Mesenchymal stem cell (in vitro differentiated cells and primary cell): Measurements from ENCODE around the gene TTC4.
"Not testable (repeated sequence)": the region's sequence is repeated elsewhere in the genome, so short reads cannot be mapped to it uniquely, and the experiment has no call there.

ENCODE experiments used
- DNase-seq: peaks from one replicate; pipeline ENCODE4 v3.0.0-alpha.2; 2013
- H2AFZ ChIP-seq: one replicate; pipeline ENCODE4 v1.6.1; 2013; ENCODE audit warnings: low read depth, mild to moderate bottlenecking, control low read depth, inconsistent platforms, low read length, moderate library complexity
- H2AK5ac ChIP-seq: 2 replicates; pipeline ENCODE4 v1.6.1; 2013; ENCODE audit warnings: low read length, moderate library complexity, mild to moderate bottlenecking, inconsistent platforms; ENCODE audit not compliant: severe bottlenecking
- H2BK120ac ChIP-seq: one replicate; pipeline ENCODE4 v1.6.1; 2013; ENCODE audit warnings: low read depth, mild to moderate bottlenecking, inconsistent platforms, low read length, moderate library complexity
- H2BK12ac ChIP-seq, 2 experiments: one replicate each; pipeline ENCODE4 v1.6.1; 2013; ENCODE audit warnings: inconsistent platforms in 2 of 2, low read length in 2 of 2, mild to moderate bottlenecking in 2 of 2, moderate library complexity in 2 of 2, control low read depth in 1 of 2
- H2BK15ac ChIP-seq: one replicate; pipeline ENCODE4 v1.6.1; 2013; ENCODE audit warnings: mild to moderate bottlenecking, low read depth, inconsistent platforms; ENCODE audit not compliant: poor library complexity, severe bottlenecking
- H2BK5ac ChIP-seq: 2 replicates; pipeline ENCODE4 v1.6.1; 2013; ENCODE audit warnings: low read depth, mild to moderate bottlenecking, low read length, control low read depth, inconsistent platforms; ENCODE audit not compliant: poor library complexity, severe bottlenecking
- H3K14ac ChIP-seq, 2 experiments: one replicate each; pipeline ENCODE4 v1.6.1; 2013; ENCODE audit warnings: inconsistent platforms in 2 of 2, low read length in 2 of 2, control low read depth in 1 of 2, mild to moderate bottlenecking in 1 of 2, moderate library complexity in 1 of 2
- H3K18ac ChIP-seq, 2 experiments: one replicate each; pipeline ENCODE4 v1.6.1; 2013; ENCODE audit warnings: inconsistent platforms in 2 of 2, low read length in 2 of 2, control low read depth in 1 of 2, low read depth in 1 of 2, mild to moderate bottlenecking in 1 of 2
- H3K23ac ChIP-seq, 2 experiments: one replicate each; pipeline ENCODE4 v1.6.1; 2013; ENCODE audit warnings: inconsistent platforms in 2 of 2, low read length in 2 of 2, mild to moderate bottlenecking in 2 of 2, moderate library complexity in 2 of 2, control low read depth in 1 of 2
- H3K27ac ChIP-seq: 2 replicates; pipeline ENCODE4 v1.5.1; 2013; ENCODE audit warnings: mild to moderate bottlenecking, moderate library complexity, low read length, control low read depth, inconsistent platforms; ENCODE audit not compliant: poor library complexity, severe bottlenecking
- H3K27me3 ChIP-seq, 2 experiments: 2 replicates each; pipeline versions ENCODE4 v1.6.1 to v1.7.0; 2013; ENCODE audit warnings: low read length in 2 of 2, mild to moderate bottlenecking in 2 of 2, moderate library complexity in 2 of 2, control low read depth in 1 of 2, inconsistent platforms in 1 of 2; ENCODE audit not compliant: control insufficient read depth in 1 of 2, insufficient read depth in 1 of 2
- H3K36me3 ChIP-seq, 2 experiments: 2 replicates each; pipeline versions ENCODE4 v1.6.1 to v1.7.0; 2013; ENCODE audit warnings: low read length in 2 of 2, control low read depth in 1 of 2, inconsistent platforms in 1 of 2, low read depth in 1 of 2, mild to moderate bottlenecking in 1 of 2; ENCODE audit not compliant: insufficient read depth in 2 of 2, control insufficient read depth in 1 of 2
- H3K4ac ChIP-seq, 2 experiments: one replicate each; pipeline ENCODE4 v1.6.1; 2013; ENCODE audit warnings: inconsistent platforms in 2 of 2, low read length in 2 of 2, mild to moderate bottlenecking in 2 of 2, moderate library complexity in 2 of 2, control low read depth in 1 of 2, low read depth in 1 of 2
- H3K4me1 ChIP-seq: 2 replicates; pipeline ENCODE4 v1.6.1; 2013; ENCODE audit warnings: low read depth, low read length, control low read depth; ENCODE audit not compliant: control insufficient read depth, insufficient read depth
- H3K4me2 ChIP-seq: 2 replicates; pipeline ENCODE4 v1.6.1; 2013; ENCODE audit warnings: low read length, mild to moderate bottlenecking, inconsistent platforms; ENCODE audit not compliant: poor library complexity, severe bottlenecking
- H3K4me3 ChIP-seq, 2 experiments: 2 replicates each; pipeline versions ENCODE4 v1.5.1 to v1.7.0; 2013; ENCODE audit warnings: low read length in 2 of 2, mild to moderate bottlenecking in 2 of 2, control low read depth in 1 of 2, low read depth in 1 of 2; ENCODE audit not compliant: insufficient read depth in 1 of 2
- H3K79me1 ChIP-seq: replicated peaks from 2 replicates; pipeline ENCODE4 v1.6.1; 2013; ENCODE audit warnings: mild to moderate bottlenecking, control low read depth, low read length, inconsistent platforms; ENCODE audit not compliant: poor library complexity, severe bottlenecking
- H3K9ac ChIP-seq: 2 replicates; pipeline ENCODE4 v1.7.0; 2013; ENCODE audit warnings: mild to moderate bottlenecking, low read length, moderate library complexity
- H3K9me3 ChIP-seq: 2 replicates; pipeline ENCODE4 v1.7.0; 2013; ENCODE audit warnings: mild to moderate bottlenecking, low read length; ENCODE audit not compliant: control insufficient read depth
- H4K8ac ChIP-seq: one replicate; pipeline ENCODE4 v1.6.1; 2013; ENCODE audit warnings: inconsistent platforms, mild to moderate bottlenecking, low read length, moderate library complexity
- H4K91ac ChIP-seq: one replicate; pipeline ENCODE4 v1.6.1; 2013; ENCODE audit warnings: mild to moderate bottlenecking, low read length, inconsistent platforms
- WGBS: methylation state at CpG from one replicate; pipeline ENCODE4 v1.1.7; 2013; ENCODE audit warnings: mixed read lengths; 5-methylcytosine and 5-hydroxymethylcytosine counted together

TTC4 gene

GRCh38 chr1:54772951-54773350, 57.3 kb downstream of the TTC4 start:
- no peak overlapping the region for H3K23ac ChIP-seq
- no peak overlapping the region for H2BK5ac ChIP-seq
- no peak overlapping the region for H3K27ac ChIP-seq
- no peak overlapping the region for H2BK15ac ChIP-seq
- no peak overlapping the region for H3K14ac ChIP-seq
- no peak overlapping the region for H2AK5ac ChIP-seq
- H3K79me1 ChIP-seq: no peaks in the 10 kb centered on the region
- no peak overlapping the region for H2BK120ac ChIP-seq
- no peak overlapping the region for H3K18ac ChIP-seq
- no peak overlapping the region for H2BK12ac ChIP-seq
- H4K91ac ChIP-seq: no peak overlapping the region
- peaks cover 7 to 17% of the 10 kb centered on the region in 2 experiments for H3K27me3 ChIP-seq
- peaks cover 5% of the 10 kb centered on the region for H3K4me1 ChIP-seq
- no peak overlapping the region for H3K4ac ChIP-seq
- no peak overlapping the region for H3K4me2 ChIP-seq
- H3K4me3 ChIP-seq: no peak overlapping the region
- no peak overlapping the region for H3K9ac ChIP-seq
- no peak for DNase-seq
- no peaks in the 10 kb centered on the region for H3K9me3 ChIP-seq
- H4K8ac ChIP-seq: no peak overlapping the region
- H3K36me3 ChIP-seq: no peaks in the 10 kb centered on the region
- H2AFZ ChIP-seq: no peak overlapping the region
- WGBS: 72% methylated on average over 2 of the region's 2 CpGs

DNA sequence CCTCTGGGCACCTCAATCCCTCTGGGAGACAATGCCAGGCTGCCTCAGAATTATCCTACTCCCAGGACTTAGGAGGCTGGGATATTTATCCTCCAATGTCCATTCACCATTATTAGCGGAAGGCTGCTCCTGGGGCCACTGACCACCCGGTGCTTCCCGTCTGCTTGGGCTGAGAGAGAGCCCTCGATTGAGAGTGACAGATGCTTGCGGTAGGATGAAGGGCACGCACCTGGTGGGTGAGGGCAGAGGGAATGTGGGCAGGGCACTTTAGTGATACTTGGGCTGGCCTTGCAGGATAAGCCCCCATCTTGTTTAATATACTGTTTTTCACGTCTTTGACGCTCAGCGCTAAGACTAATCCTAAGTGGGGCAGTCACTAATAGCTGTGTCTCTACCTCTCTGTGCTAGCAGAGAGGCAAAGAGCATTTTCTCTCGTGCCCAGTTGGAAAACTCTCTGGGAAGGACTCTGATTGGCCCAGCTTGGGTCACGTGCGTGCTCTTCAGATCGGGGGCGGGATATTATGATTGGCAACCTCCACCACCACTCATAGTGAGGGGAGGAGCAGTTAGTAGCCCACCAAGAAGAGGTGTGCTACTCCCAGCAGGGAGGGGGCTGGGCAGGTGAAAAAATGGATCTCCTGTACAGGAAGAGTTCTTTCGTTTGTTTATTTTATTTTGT, 59.3 kb downstream of the TTC4 start:
- H3K4me3 ChIP-seq: no peak overlapping the region
- no peak overlapping the region for H3K4ac ChIP-seq
- 61% methylated on average over 10 of the region's 15 CpGs for WGBS
- peaks cover 1% of the 10 kb centered on the region for H3K4me1 ChIP-seq
- H3K79me1 ChIP-seq: no peaks in the 10 kb centered on the region
- H4K91ac ChIP-seq: no peak overlapping the region
- no peak overlapping the region for H2BK12ac ChIP-seq
- no peak overlapping the region for H2AFZ ChIP-seq
- no peak overlapping the region for H3K18ac ChIP-seq
- peak; percentile 46 for DNase-seq
- no peak overlapping the region for H3K4me2 ChIP-seq
- no peak overlapping the region for H2BK5ac ChIP-seq
- H3K27ac ChIP-seq: no peak overlapping the region
- no peak overlapping the region for H3K23ac ChIP-seq
- H3K36me3 ChIP-seq: no peaks in the 10 kb centered on the region
- peaks cover 11 to 36% of the 10 kb centered on the region in 2 experiments for H3K27me3 ChIP-seq
- H2AK5ac ChIP-seq: no peak overlapping the region
- H3K14ac ChIP-seq: no peak overlapping the region
- no peak overlapping the region for H2BK15ac ChIP-seq
- H3K9ac ChIP-seq: no peak overlapping the region
- H3K9me3 ChIP-seq: no peaks in the 10 kb centered on the region
- H2BK120ac ChIP-seq: no peak overlapping the region
- H4K8ac ChIP-seq: peak overlapping the region; percentile 47

DNA sequence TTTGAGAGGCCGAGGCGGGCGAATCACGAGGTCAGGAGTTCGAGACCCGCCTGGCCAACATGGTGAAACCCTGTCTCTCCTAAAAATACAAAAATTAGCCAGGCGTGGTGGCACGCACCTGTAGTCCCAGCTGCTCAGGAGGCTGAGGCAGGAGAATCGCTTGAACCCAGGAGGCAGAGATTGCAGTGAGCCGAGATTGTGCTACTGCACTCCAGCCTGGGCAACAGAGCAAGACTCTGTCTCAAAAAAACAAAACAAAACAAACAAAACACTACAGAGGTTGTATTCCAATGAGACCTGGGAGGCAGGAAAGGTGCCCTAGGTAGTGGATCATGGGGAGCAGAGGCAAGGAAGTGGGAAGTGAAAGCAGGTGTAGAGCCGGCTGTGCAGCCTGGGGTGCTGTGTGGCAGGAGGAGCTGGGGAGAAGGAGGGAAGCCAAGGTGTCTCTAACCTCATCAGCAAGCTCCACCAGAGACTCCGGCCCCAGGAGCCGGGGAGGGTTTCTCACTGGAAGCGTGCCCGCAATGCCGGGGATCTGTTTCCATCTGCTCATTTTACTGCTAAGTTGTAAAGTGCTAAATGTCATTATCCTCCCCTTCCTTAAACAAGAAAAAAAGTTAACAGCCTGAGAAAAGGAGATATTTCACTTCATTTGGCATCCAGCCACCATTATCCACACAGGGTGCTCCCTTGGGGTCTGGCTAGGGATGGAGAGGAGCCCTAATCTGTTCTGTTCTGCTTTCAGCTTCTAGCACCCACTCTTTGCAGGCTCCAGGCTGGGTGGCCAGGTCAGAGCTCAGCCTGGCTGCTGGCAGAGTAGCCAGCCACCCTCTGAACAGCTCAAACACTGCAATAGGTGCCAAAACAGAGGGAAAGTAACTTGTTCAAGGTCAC, 60.4 kb downstream of the TTC4 start:
- not testable (repeated sequence) for H4K8ac ChIP-seq, H2BK15ac ChIP-seq, H3K9me3 ChIP-seq, H3K18ac ChIP-seq, H4K91ac ChIP-seq, H3K36me3 ChIP-seq, H3K9ac ChIP-seq, H2AFZ ChIP-seq, DNase-seq, H3K4ac ChIP-seq, H2BK120ac ChIP-seq, H3K4me1 ChIP-seq, H3K14ac ChIP-seq, H3K27ac ChIP-seq, H3K79me1 ChIP-seq, H3K4me3 ChIP-seq, H2BK5ac ChIP-seq, H3K4me2 ChIP-seq, H2BK12ac ChIP-seq, H3K23ac ChIP-seq, H2AK5ac ChIP-seq
- WGBS: 93% methylated on average over 9 of the region's 16 CpGs
- H3K27me3 ChIP-seq: peaks cover 11 to 46% of the 10 kb centered on the region in 2 experiments

GRCh38 chr1:54777011-54777410, 61.4 kb downstream of the TTC4 start:
- no peaks in the 10 kb centered on the region for H3K36me3 ChIP-seq
- H3K9me3 ChIP-seq: no peaks in the 10 kb centered on the region
- H4K8ac ChIP-seq: no peak overlapping the region
- H4K91ac ChIP-seq: no peak overlapping the region
- no peak overlapping the region for H3K23ac ChIP-seq
- no peak for DNase-seq
- H3K4me3 ChIP-seq: no peak overlapping the region
- peaks cover 1% of the 10 kb centered on the region for H3K4me1 ChIP-seq
- no peak overlapping the region for H3K18ac ChIP-seq
- H2AK5ac ChIP-seq: no peak overlapping the region
- H3K27ac ChIP-seq: no peak overlapping the region
- no peak overlapping the region for H2BK12ac ChIP-seq
- no peak overlapping the region for H3K14ac ChIP-seq
- H3K4me2 ChIP-seq: no peak overlapping the region
- 75% methylated on average over 4 of the region's 4 CpGs for WGBS
- H2BK120ac ChIP-seq: no peak overlapping the region
- H3K9ac ChIP-seq: no peak overlapping the region
- no peak overlapping the region for H3K4ac ChIP-seq
- H2BK5ac ChIP-seq: no peak overlapping the region
- H2AFZ ChIP-seq: no peak overlapping the region
- no peak overlapping the region for H2BK15ac ChIP-seq
- H3K27me3 ChIP-seq: peaks cover 11 to 55% of the 10 kb centered on the region in 2 experiments
- no peaks in the 10 kb centered on the region for H3K79me1 ChIP-seq
